Hematopoietic multipotent progenitor cell (in vitro differentiated cells): ENCODE results near the gene SYCE1. TPM values are rescaled to one million over a fixed set of nuclear protein-coding genes. Genes with fewer than 3 reads are reported as not detected.
"Not testable (repeated sequence)": the region's sequence is repeated elsewhere in the genome, so short reads cannot be mapped to it uniquely, and the experiment has no call there.

Experiments
- DNase-seq, 3 donors: peaks; one replicate each; pipeline ENCODE4 v3.0.0-alpha.2; 2011 to 2015; ENCODE audit warnings: low read depth in 2 of 3, low spot score in 2 of 3
- total RNA-seq: library from RNA; depleted of rRNA; stranded (reverse); fragments of >200 nt; gene quantifications from one replicate; pipeline ENCODE4 v1.2.3, GENCODE V29; 2012

Gene SYCE1
- total RNA-seq, 1 donor = not detected

- no peak for DNase-seq
Observed at GRCh38 chr10:133559216-133559615, 6.2 kb downstream of the SYCE1 start.

- DNase-seq = no peak
Observed at GRCh38 chr10:133557381-133557780, 8.0 kb downstream of the SYCE1 start.

- DNase-seq = no peak
Observed at GRCh38 chr10:133555521-133555920, 9.9 kb downstream of the SYCE1 start.

- no peak for DNase-seq
Observed at GRCh38 chr10:133554600-133554999, 10.8 kb downstream of the SYCE1 start.

- DNase-seq = peak in 1 of 3 donors; percentile 13
Observed at GRCh38 chr10:133544506-133544905, 20.9 kb downstream of the SYCE1 start.

- DNase-seq = not testable (repeated sequence)
Observed at GRCh38 chr10:133541441-133541975, 23.9 kb downstream of the SYCE1 start.

GRCh38 chr10:133537546-133538545 lies 27.5 kb downstream of the SYCE1 start:
- DNase-seq = no peak

GRCh38 chr10:133536198-133536597 lies 29.2 kb downstream of the SYCE1 start:
- no peak for DNase-seq

GRCh38 chr10:133534417-133534816 lies 31.0 kb downstream of the SYCE1 start:
- DNase-seq = no peak

- no peak for DNase-seq
Observed at GRCh38 chr10:133532871-133533270, 32.5 kb downstream of the SYCE1 start.

- DNase-seq = peak in 1 of 3 donors; percentile 34
Observed at GRCh38 chr10:133530506-133530905, 34.9 kb downstream of the SYCE1 start.

- DNase-seq = no peak
Observed at GRCh38 chr10:133529576-133529946, 35.8 kb downstream of the SYCE1 start.

- peak in 2 of 3 donors; percentile 30 to 34 for DNase-seq
Observed at GRCh38 chr10:133528845-133529575, 36.4 kb downstream of the SYCE1 start.

GRCh38 chr10:133528296-133528844 lies 37.0 kb downstream of the SYCE1 start:
- DNase-seq = no peak

GRCh38 chr10:133527771-133528271 lies 37.6 kb downstream of the SYCE1 start:
- no peak for DNase-seq

- no peak for DNase-seq
Observed at GRCh38 chr10:133526957-133527588, 38.3 kb downstream of the SYCE1 start, which contains the start of gene CYP2E1. CYP2E1 (plus strand) TSS chr10:133527363; CDS start chr10:133527396, 33 bp downstream.

- no peak for DNase-seq
Observed at GRCh38 chr10:133525444-133525843, 39.9 kb downstream of the SYCE1 start.

GRCh38 chr10:133523631-133524203 lies 41.7 kb downstream of the SYCE1 start:
- DNase-seq = no peak

- peak; percentile 65 to 86 (median 84) for DNase-seq
Observed at GRCh38 chr10:133520193-133520738, 45.1 kb downstream of the SYCE1 start.
